HG03280 (cell line): Measurements from ENCODE around the gene TTC8.
"Not testable (repeated sequence)": the region's sequence is repeated elsewhere in the genome, so short reads cannot be mapped to it uniquely, and the experiment has no call there.

Experiments
- ATAC-seq: cut with Tn5 transposase; IDR thresholded peaks from one replicate; pipeline ENCODE4 v1.9.1; 2021; ENCODE audit warnings: mild to moderate bottlenecking, moderate library complexity; ENCODE audit not compliant: unreplicated experiment

Gene TTC8

GRCh38 chr14:88824314-88825077, at the start of gene TTC8:
TTC8 (plus strand) TSS chr14:88824651; CDS start chr14:88824708, 57 bp downstream.
- ATAC-seq: peak; percentile 99

GRCh38 chr14:88775532-88775931, 48.9 kb upstream of the TTC8 start:
- ATAC-seq: no peak

- no peak for ATAC-seq
Measured at GRCh38 chr14:88785911-88786310, 38.5 kb upstream of the TTC8 start.

- no peak for ATAC-seq
Measured at GRCh38 chr14:88786715-88787114, 37.7 kb upstream of the TTC8 start.

GRCh38 chr14:88789573-88789972, 34.9 kb upstream of the TTC8 start:
- ATAC-seq: not testable (repeated sequence)

GRCh38 chr14:88790501-88791251, 33.8 kb upstream of the TTC8 start:
- ATAC-seq: no peak

- ATAC-seq: no peak
Measured at GRCh38 chr14:88791252-88791621, 33.2 kb upstream of the TTC8 start.

GRCh38 chr14:88791629-88792472, 32.6 kb upstream of the TTC8 start:
- ATAC-seq: no peak

- peak; percentile 90 for ATAC-seq
Measured at GRCh38 chr14:88792473-88793258, 31.8 kb upstream of the TTC8 start, which contains the start of gene EML5. EML5 (minus strand) TSS chr14:88792953; CDS start chr14:88792503, 450 bp downstream.

- no peak for ATAC-seq
Measured at GRCh38 chr14:88793259-88793625, 31.2 kb upstream of the TTC8 start.

GRCh38 chr14:88798156-88798555, 26.3 kb upstream of the TTC8 start:
- no peak for ATAC-seq

GRCh38 chr14:88799522-88799921, 24.9 kb upstream of the TTC8 start:
- ATAC-seq: no peak

- ATAC-seq: no peak
Measured at GRCh38 chr14:88802596-88802995, 21.9 kb upstream of the TTC8 start.

GRCh38 chr14:88804035-88804434, 20.4 kb upstream of the TTC8 start:
- no peak for ATAC-seq

- no peak for ATAC-seq
Measured at GRCh38 chr14:88804477-88804876, 20.0 kb upstream of the TTC8 start.

GRCh38 chr14:88808359-88808758, 16.1 kb upstream of the TTC8 start:
- no peak for ATAC-seq

GRCh38 chr14:88815980-88816379, 8.5 kb upstream of the TTC8 start:
- ATAC-seq: no peak

GRCh38 chr14:88818018-88818417, 6.4 kb upstream of the TTC8 start:
- no peak for ATAC-seq

GRCh38 chr14:88819674-88820073, 4.8 kb upstream of the TTC8 start:
- ATAC-seq: not testable (repeated sequence)

- ATAC-seq: no peak
Measured at GRCh38 chr14:88821378-88821777, 3.1 kb upstream of the TTC8 start.

GRCh38 chr14:88821888-88822287, 2.6 kb upstream of the TTC8 start:
- ATAC-seq: no peak
